GM18858 (cell line): ENCODE data around the gene ALPL.

Source experiments
- ATAC-seq: cut with Tn5 transposase; IDR thresholded peaks from one replicate; pipeline ENCODE4 v1.9.1; 2021; ENCODE audit not compliant: unreplicated experiment

Gene ALPL

DNA sequence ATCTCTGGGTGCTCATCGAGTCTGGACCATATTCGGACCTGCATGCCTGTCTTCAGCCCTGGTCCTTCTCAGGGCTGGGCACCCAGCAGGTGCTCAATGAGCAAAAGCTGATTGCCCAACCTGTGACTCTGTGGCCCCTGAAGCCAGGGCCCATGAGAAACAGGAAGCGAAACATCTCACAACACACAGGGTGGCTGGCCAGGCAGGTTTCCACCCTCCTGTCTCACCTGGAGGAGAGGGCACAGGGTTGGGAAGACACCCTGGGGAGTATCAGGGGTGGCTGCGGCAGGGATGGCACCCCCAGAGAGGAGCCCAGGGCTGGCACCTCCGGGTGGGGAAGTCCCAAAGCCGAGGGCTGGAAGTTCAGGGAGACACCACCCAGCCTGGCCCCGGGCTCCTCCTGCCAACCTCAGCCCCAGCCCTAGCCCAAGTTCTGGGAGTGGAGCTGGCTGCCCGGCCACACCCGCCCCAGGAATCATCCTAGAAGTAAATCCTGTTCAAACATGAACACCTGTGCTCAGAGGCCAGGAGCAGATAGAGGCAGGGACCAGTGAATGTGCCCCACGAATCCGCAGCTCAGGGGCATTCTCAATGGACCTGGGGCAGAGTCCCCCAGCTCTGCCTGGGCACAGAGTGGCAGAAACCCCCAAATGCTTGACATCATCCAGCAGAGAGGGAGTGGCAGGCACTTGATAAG lies 105.3 kb downstream of the ALPL start:
- no peak for ATAC-seq

DNA sequence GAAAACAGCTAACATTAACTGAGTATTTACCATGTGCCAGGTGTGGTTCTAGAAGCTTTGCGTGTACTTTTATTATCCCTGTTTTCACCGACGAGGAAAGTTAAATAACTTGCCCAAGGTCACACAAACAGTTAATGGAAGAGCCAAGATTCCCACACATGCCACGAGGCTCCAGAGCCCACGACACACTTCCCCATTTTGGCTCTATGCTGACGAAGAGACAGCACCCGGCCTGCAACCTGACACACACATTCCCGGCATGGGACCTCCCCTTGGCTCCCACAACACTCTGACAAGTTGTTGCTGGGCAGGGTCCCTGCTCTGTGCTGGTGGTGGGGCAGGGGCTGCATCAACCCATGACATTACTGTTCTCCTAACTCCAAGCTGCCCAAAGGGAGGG lies 107.1 kb downstream of the ALPL start:
- no peak for ATAC-seq

DNA sequence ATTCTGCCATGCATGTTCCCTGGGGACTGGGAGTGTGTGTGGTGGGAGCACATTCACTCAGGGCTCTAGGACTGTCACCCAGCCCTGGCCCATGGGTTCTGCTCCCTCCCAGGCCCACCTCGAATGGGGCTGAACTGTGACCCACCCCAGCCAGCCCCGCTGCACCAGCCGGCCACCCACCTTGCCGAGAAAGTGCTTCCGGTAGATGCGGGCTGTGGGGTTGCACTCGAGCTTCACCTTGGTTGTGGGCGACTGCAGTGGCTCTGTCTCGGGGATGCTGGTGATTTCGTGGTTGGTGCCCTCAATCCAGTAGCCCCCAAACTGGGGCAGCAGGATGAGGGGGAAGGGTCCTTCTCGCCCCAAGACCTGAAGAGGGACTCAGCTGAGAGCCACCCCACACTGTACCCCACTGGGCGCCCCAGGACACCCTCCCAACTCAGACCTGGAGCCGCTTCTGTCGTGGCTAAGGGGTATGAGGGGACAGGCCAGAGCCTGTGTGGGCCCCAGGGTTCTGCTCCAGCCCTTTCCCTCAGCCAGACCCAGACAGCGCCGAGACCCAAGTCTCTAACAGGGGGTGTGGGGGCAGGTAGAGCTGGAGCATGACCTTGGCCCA lies 108.0 kb downstream of the ALPL start:
- no peak for ATAC-seq

DNA sequence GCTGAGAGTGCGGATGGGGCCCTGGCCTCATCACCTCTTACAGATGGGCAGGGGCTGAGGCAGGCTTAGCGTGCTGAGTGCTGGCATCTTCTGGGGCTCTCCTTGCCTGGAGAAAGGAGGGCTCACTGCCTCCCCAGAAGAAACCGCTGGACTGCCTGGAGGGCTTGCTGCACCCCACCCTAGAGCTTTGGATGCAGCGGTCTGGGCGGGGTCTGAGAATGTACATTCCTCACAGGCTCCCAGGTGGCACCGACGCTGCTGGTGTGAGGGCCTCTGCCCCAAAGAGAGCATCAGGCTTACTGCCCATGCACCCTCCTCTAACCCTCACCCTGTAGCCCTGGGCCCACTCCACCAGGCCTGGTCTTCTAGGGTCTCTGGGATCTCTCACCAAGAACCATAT lies 108.8 kb downstream of the ALPL start:
- no peak for ATAC-seq

DNA sequence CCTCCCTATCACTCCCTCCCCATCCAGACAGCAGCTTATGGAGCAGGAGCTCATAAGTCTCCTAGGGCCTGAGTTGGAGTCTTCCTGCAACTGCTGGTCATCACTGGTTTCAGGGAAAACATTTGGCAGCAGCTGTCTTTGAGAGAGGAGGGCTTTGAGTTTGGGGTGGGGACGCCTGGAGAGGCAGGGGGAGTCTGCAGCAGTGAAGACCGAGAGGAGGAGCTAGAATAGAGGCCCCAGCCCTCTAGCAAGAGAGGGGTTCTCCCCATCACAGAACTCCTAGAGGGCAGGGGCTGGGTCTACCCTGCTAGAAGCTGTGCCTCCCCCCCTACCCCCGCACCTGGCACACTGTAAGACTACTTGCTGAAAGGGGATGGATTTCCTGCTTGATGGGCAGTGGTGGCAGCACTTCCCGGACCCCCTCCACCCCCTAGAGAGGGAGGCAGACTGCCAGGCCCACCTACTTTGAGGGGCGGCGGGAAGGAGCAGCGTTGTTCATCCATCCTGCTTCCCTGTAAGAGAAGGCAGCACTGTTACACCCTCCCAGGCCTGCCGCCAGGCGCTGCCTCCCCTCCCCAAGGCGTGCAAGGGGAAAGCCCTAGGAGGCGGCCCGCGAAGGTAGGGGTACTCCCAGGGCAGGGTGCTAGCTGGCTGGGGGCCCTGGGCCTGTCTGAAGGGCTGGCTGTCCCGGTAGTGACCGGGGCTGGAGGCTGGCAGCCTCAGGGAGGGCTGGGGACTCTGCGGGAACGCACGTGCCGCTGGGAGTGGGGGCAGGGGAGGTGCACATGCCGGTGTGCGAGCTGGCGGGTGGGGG lies 109.5 kb downstream of the ALPL start:
- no peak for ATAC-seq

DNA sequence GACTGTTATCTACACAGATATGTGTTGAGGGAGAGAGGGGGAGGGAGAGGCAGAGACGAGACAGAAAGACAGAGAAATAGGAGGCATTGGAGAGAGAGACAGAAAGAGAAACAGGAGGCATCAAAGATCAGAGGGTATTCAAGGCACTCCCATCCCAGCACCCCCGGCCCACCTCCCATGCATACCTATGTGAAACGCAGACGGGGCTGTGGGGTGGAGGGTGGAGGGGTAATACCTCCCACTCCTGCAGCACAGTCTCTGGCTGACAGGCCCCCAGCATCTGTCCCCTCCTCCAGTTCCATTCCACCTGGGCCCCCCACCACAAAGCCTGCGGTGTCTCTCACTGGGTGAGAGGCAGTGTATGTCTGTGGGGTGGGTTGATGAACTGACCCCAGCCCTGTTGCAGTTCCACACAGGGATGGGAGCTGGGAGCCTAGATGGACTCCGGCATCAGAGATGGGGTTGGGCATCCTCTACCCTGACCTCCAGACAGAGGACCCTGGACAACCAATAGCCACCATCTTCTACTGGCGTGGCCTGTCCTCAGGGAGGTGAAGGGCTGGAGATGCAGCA lies 110.2 kb downstream of the ALPL start:
- ATAC-seq, result no peak

DNA sequence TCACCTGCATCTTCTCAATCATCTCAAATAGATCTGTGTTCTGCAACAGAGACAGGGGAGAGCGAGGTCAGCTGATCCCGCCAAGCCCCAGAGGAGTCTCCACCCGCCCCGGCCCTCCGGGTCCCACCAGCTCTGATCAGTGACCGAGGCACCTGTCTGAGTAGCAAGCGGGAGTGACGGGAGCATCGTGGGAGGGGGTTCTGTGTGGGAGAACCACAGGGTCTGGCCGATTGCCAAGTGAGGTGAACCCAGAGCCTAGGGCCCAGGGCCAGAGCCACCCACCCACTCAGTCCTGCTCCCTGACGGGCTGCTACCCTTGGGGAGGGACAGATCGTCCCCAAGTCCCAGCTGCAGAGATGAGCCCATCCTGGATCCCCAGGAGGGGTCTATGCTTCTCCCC lies 110.8 kb downstream of the ALPL start:
- ATAC-seq, result no peak

DNA sequence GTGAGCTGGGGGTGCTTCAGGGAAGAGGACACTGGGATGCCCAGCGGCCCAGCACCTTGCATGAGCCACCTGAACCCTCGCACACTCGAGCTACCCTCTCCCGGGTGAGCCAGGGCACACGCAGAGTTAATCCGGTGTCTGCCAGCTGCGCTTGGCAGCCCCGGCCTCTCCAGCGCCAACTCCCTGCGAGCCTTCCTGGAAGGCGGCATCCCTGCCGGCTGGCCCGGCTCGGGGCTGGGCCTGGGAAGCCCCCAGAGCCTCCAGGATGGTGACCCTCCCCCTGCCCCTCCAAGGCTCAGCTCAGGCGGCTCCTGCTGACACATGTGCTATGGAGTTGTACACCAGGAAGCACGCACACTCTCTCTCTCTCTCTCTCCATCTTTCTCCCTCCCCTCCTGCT lies 111.3 kb downstream of the ALPL start:
- ATAC-seq, result no peak

DNA sequence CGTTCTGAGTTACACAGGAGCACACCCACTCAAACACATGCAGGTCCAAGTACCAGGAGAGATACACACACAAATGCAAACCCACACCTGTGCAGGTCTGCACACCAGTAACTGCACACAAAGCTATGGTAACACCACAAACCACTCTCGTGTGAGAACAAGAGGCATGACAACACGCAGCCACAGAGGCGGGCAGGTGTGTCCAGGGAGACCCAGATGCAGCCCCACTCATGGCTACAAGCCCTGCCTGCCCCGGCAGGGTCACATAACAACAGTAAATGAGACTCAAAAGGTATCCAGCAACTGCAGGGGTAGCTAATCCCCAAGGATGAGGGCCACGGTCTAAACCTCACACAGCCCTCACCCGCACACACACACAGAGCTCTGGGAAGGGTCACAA lies 111.8 kb downstream of the ALPL start:
- no peak for ATAC-seq

DNA sequence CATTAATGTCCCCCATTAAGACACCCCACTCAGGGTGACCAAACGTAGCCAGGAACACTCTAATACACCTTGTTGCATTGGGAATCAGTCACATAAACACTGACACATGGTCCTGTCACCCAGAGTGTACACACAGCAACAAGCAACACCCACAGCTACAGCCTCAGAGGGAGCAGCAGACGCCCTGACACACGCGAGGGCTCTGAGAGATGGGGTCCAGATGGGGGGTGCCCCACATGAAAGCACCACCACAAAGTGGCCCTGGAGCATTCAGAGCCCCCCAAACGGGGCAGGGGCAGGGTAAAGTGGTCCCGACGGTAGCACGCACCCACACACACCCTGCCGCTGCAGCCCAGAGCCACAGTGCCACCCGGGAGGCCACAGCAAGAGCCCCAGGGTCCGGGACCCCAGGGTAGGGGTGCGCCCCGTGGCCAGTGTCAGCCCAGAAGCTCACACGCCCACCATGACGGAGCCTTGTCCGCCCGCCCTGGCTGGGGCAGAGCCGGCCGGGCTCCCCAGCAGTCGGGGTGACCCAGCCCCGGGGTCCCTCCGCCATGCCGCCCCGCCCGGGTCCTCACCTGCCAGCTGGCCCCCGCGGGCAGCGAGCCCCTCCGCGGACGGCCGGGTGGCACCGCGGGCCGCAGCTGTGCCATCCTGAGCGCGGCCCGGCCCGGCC lies 112.7 kb downstream of the ALPL start:
- no peak for ATAC-seq

DNA sequence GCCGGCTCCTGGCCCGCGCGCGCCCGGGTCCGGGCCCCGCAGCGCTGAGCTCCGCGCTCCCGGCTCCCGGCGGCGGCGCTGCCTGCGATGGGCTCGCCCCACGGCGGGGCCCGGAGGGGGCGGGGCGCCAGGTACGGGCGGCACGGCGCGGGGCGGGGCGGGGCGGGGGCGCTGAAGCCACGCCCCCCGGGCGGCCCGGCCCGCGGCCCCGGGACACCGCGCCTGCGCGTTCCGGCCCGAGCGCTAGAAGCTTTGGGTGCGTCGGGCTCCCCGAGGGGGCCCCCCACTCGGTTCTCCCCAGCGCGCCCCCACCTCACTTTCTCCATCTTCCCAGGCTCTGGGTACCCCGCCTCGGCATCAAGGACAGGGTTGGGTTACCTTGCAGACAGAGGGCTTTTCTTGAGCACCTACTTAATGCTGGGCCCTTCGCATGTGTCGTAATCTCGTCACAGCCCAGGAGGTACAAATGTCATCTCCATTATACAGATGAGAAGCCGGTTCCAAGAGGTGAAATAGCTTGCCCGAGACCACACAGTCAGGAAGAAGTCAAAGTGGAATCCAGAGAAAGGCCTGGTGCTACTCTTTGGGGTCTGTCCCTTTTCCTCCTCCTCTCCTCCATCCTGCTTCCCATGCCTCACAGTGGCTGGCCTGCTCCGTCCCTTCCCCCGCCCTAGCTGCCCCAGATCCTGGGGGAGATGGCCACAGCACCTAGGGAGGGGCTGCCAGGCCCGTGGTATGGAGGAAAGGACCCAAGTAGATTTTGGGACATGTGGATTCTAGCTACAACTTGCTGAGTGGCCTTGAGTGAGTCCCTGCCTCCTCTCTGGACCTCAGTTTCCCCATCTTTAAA lies 113.5 kb downstream of the ALPL start:
- no peak for ATAC-seq

DNA sequence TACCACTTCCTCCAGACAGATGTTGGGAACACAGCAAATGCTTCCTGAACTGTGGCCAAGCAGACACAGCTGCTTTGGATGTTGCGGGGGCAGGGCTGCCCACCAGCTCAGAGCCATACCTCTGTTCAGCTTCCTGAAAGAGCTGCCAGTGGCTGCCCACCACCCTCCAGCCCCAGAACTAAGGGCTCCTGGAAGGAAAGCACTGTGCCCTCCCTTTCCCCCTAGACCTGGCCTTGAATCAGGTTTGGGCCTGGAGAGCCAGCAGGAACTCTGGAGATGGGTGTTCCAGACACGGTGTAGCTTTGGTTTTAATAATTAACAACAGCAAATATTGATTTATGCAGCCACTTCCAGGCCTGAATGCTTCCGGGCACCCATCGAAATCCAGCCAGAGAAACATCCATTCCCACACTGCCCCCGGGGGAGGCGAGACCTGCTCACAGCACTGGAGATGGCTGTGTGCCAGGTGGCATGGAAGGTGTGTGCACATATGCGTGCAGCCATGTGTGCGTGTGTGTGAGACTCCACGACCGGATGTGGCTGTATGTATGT lies 114.3 kb downstream of the ALPL start:
- no peak for ATAC-seq

DNA sequence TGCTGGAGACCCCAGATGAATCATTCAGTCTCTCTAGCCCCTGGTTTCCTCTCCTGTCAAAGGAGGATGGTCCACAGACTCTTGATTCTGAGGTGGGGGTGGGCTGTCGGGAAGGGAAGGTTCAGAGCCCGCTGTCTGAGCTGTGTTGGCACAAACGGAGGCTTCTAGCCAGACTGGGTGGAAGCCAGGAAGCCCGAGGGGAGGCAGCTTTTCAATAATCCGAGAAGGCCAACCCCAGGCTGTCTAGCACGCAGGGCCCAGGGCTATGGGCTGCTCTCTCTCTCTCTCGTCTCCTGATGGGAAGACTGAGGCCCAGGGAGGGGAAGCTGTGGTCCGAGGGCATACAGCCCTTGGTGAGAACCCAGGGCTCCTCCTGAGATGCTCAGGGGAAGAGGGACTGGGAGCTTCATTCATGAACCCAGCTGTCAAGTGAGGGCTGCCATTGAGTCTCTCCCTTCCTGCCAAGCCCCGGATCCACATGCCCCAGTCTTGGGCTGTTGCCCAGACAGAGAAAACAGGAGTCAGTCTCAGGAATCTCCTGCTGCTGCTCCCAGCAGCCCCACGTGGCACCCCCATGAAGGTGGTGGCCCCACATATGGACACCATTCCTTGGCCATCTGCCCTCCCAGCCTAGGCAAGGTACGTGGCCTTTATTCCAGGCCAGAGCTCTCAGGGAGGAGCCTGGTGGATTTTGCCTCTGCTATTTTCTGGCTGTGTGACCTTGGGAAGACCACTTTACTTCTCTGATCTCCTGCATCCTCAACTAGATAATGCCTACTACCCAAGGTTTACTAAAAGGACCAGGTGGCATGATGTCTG lies 115.6 kb downstream of the ALPL start:
- ATAC-seq, result no peak

DNA sequence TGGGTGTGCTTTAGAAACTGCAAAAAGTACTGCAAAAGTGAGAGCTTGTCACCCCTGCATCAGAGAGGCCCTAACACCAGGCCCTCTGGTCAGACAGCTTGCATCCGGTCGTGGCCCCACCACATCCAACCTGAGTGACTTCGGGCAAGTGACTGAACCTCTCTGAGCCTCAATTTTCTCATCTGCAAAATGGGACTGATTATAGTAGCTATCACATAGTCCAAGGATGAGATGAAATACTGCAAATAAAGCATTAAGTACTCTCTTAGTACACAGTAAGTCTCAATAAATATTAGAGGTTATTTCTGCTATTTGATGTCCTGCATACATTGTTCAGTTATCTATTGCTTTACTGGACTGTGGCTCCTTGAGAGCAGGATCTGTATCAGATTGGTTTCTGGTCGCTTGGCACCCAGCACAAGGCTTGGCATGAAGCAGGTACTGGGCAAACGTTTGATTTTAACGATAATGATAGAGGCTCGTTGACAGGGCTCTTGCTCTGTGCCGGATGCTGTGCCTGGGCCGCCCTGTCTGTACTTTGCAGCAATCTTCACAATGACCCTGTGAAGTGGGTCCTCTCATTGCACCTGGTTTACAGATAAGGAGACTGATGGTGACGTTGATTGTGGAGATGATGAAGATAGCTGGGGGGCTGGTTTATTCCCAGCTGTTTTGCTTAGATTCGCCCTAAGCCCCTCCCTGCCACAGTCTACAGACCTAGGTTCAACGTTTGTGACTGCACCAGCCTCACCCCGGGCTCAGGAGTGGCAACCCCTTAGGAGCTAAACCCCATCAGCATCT lies 116.4 kb downstream of the ALPL start:
- no peak for ATAC-seq

DNA sequence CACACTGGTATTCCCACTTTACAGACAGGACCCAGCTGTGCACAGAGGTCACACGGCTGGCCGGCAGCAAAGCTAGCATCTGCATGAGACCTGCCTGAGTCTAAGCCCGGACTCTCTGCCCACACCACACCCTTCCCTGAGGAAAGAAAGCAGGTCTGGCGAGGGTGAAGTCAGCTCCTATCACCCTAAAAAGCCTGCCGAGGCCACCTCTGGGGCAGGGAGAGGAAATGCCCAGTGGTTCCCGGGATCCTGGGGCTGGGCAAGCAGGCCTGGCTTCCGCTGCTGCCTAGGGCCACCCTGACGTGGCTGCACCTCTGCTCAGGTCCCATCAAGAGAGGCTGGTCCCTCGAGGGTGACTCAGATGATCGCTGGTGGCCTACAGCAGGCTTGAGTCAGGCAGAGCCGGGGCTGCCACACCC lies 117.7 kb downstream of the ALPL start:
- no peak for ATAC-seq
